Lower lobe of right lung (tissue), 2 donors: ENCODE measurements around the gene MBD5. TPM values are rescaled to one million over a fixed set of nuclear protein-coding genes. Genes with fewer than 3 reads are reported as not detected.

Experiments
- ATAC-seq, 2 donors: fragments of 200-7000 bp; cut with Tn5 transposase; one replicate each; pipeline ENCODE4 v1.9.1; 2020 to 2022; ENCODE audit warnings: mild to moderate bottlenecking in 2 of 2, moderate library complexity in 2 of 2
- DNase-seq: peaks from one replicate; pipeline ENCODE4 v3.0.0-alpha.2; 2020
- H3K27ac ChIP-seq: fragments of 200-600 bp; one replicate; pipeline ENCODE4 v1.8.0; 2022
- H3K27me3 ChIP-seq: fragments of 200-600 bp; one replicate; pipeline ENCODE4 v1.8.0; 2022; ENCODE audit warnings: low read depth
- H3K36me3 ChIP-seq: fragments of 200-600 bp; one replicate; pipeline ENCODE4 v1.8.0; 2022; ENCODE audit warnings: mild to moderate bottlenecking
- H3K4me1 ChIP-seq: fragments of 200-600 bp; one replicate; pipeline ENCODE4 v1.8.0; 2022
- H3K4me3 ChIP-seq: fragments of 200-600 bp; one replicate; pipeline ENCODE4 v1.8.0; 2022; ENCODE audit warnings: mild to moderate bottlenecking
- H3K9me3 ChIP-seq: fragments of 200-600 bp; one replicate; pipeline ENCODE4 v1.8.0; 2022
- intact Hi-C: fragments of 100-400 bp; cut with DNase I; formaldehyde crosslinking; loops from one replicate; pipeline ENCODE4 v1.11.0; 2022
- total RNA-seq: library from RNA; stranded (reverse); fragmentation: NEBNext Ultra II Directional; extraction: Animal tissue kit (Norgen Biotek cat#: 25700); gene quantifications from one replicate; pipeline ENCODE4 v1.2.1, GENCODE V29; 2021
- TF ChIP-seq, protein P1 (sequence below): fragments of 200-600 bp; IDR thresholded peaks from one replicate; pipeline ENCODE4 v1.8.0; 2022; ENCODE audit warnings: antibody characterized with exemption, mild to moderate bottlenecking
- donor health status: DM: no; HTN: yes; CAD: no; lungs with severe emphysema.

The MBD5 gene
- total RNA-seq, 1 donor from 2014 or later = 46.3 TPM

- Histone ChIP-seq H3K27me3 (no peaks in the 10 kb centered on the region), H3K36me3 (peaks cover 4% of the 10 kb centered on the region), H3K4me1 (no peaks in the 10 kb centered on the region), H3K4me3 (no peak overlapping the region), H3K27ac (no peak overlapping the region), H3K9me3 (peaks cover 5% of the 10 kb centered on the region)
- DNase-seq (no peak), ATAC-seq (no peak)
- TF ChIP-seq, protein P1, sequence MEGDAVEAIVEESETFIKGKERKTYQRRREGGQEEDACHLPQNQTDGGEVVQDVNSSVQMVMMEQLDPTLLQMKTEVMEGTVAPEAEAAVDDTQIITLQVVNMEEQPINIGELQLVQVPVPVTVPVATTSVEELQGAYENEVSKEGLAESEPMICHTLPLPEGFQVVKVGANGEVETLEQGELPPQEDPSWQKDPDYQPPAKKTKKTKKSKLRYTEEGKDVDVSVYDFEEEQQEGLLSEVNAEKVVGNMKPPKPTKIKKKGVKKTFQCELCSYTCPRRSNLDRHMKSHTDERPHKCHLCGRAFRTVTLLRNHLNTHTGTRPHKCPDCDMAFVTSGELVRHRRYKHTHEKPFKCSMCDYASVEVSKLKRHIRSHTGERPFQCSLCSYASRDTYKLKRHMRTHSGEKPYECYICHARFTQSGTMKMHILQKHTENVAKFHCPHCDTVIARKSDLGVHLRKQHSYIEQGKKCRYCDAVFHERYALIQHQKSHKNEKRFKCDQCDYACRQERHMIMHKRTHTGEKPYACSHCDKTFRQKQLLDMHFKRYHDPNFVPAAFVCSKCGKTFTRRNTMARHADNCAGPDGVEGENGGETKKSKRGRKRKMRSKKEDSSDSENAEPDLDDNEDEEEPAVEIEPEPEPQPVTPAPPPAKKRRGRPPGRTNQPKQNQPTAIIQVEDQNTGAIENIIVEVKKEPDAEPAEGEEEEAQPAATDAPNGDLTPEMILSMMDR = no peak
- intact Hi-C loops = no loop called here
Observed at GRCh38 chr2:148237911-148238310, 217.0 kb downstream of the MBD5 start.

DNA sequence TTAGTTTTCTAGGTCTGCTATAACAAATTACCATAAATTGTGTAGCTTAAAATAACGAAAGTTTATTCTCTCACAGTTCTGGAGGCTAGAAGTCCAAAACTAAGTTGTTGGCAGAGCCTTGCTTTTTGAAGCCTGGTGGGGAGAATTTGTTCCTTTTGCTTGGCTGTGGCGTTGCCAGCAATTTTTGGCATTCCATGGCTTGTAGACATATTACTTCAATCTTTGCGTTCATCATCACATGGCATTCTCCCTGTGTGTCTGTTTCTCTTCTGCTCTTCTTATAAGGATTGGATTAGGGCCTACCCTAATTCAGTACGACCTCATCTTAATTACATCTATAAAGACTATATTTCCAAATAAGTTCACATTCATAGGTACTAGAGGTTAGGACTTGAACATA is 217.7 kb downstream of the MBD5 start:
- no peak for DNase-seq
- no peak overlapping the region for H3K4me3 ChIP-seq
- TF ChIP-seq, protein P1 = no peak
- H3K27me3 ChIP-seq = no peaks in the 10 kb centered on the region
- no peaks in the 10 kb centered on the region for H3K4me1 ChIP-seq
- H3K36me3 ChIP-seq = peaks cover 4% of the 10 kb centered on the region
- H3K27ac ChIP-seq = no peak overlapping the region
- peaks cover 5% of the 10 kb centered on the region for H3K9me3 ChIP-seq
- no peak for ATAC-seq
- intact Hi-C loops = no loop called here

GRCh38 chr2:148240838-148241237 is 219.9 kb downstream of the MBD5 start:
- TF ChIP-seq, protein P1 = no peak

GRCh38 chr2:148244593-148245292 is 223.9 kb downstream of the MBD5 start:
- Histone ChIP-seq H3K27ac (no peak overlapping the region), H3K4me3 (no peak overlapping the region), H3K9me3 (peaks cover 5% of the 10 kb centered on the region), H3K36me3 (no peaks in the 10 kb centered on the region), H3K27me3 (no peaks in the 10 kb centered on the region), H3K4me1 (no peaks in the 10 kb centered on the region)
- DNase-seq (no peak), ATAC-seq (peak; percentile 46 to 87)
- TF ChIP-seq, protein P1 = no peak
- intact Hi-C loops = no loop called here

More at GRCh38 chr2:148240838-148241237, 219.9 kb downstream of the MBD5 start:
- no peaks in the 10 kb centered on the region for H3K27me3 ChIP-seq
- no peak overlapping the region for H3K4me3 ChIP-seq
- ATAC-seq = no peak
- intact Hi-C loops = no loop called here
- peaks cover 4% of the 10 kb centered on the region for H3K36me3 ChIP-seq
- DNase-seq = no peak
- H3K4me1 ChIP-seq = no peaks in the 10 kb centered on the region
- no peak overlapping the region for H3K27ac ChIP-seq
- peaks cover 5% of the 10 kb centered on the region for H3K9me3 ChIP-seq

DNA sequence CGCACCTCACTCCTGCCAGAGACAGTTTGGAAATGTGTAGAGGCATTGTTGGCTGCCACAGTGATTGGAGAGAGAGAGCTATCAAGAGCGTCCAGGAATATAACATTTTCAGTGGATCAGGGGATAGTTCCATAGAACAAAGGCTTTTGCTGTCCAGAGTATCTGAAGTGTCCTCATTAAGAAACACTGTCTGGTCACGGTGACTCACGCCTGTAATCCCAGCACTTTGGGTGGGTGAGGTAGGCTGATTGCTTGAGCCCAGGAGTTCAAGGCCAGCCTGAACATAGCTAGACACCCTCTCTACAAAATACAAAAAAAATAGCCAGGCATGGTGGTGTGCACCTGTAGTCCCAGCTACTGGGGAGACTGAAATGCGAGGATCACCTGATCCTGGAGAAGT is 231.1 kb downstream of the MBD5 start:
- Histone ChIP-seq H3K27me3 (no peaks in the 10 kb centered on the region), H3K4me1 (no peaks in the 10 kb centered on the region), H3K36me3 (no peaks in the 10 kb centered on the region), H3K9me3 (peaks cover 7% of the 10 kb centered on the region), H3K4me3 (no peak overlapping the region), H3K27ac (no peak overlapping the region)
- intact Hi-C loops = no loop called here
- TF ChIP-seq, protein P1 = no peak
- no peak for ATAC-seq
- no peak for DNase-seq
